Muscle layer of duodenum (tissue), 2 donors: ENCODE measurements around the gene SPATA20.

Experiments
- H3K27ac ChIP-seq: one replicate; pipeline ENCODE4 v1.7.0; 2013; ENCODE audit warnings: mild to moderate bottlenecking, low read length
- H3K27me3 ChIP-seq: one replicate; pipeline ENCODE4 v1.7.0; 2013; ENCODE audit warnings: low read depth, mild to moderate bottlenecking, control low read depth, low read length
- H3K36me3 ChIP-seq, 2 donors: one replicate each; pipeline ENCODE4 v1.7.0; 2013; ENCODE audit warnings: low read length in 2 of 2, control low read depth in 1 of 2, mild to moderate bottlenecking in 1 of 2; ENCODE audit not compliant: insufficient read depth in 2 of 2, control insufficient read depth in 1 of 2
- H3K4me1 ChIP-seq, 2 donors: one replicate each; pipeline ENCODE4 v1.7.0; 2013; ENCODE audit warnings: low read length in 2 of 2, mild to moderate bottlenecking in 2 of 2, control low read depth in 1 of 2, moderate library complexity in 1 of 2; ENCODE audit not compliant: insufficient read depth in 2 of 2, control insufficient read depth in 1 of 2
- H3K4me3 ChIP-seq, 2 donors: one replicate each; pipeline ENCODE4 v1.7.0; 2013; ENCODE audit warnings: low read length in 2 of 2, low read depth in 1 of 2, mild to moderate bottlenecking in 1 of 2
- H3K9me3 ChIP-seq, 2 donors: one replicate each; pipeline ENCODE4 v1.7.0; 2013; ENCODE audit warnings: low read length in 2 of 2, control low read depth in 1 of 2, mild to moderate bottlenecking in 1 of 2; ENCODE audit not compliant: control insufficient read depth in 1 of 2
- donor health status: healthy.

SPATA20 gene

DNA sequence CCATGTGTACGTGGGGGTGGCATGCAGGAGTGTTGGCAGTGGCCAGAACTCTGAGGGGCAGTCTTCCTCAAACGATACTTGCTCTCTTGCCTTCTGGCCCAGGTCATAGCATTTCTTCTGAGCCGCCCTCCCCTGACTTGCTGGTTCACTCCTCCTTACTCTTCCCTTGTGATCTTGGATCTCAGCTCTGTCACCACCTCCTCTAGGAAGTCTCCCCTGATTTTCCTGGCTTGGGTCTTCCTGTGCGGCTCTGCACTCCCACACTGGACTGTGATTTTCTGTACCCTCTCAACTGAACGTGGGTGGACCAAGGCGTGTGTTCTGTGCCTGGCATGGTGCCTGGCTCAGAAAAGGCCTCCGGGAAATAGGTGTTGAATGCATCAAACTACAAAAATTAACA is 11.6 kb upstream of the SPATA20 start:
- Histone ChIP-seq H3K36me3 (no peaks in the 10 kb centered on the region), H3K9me3 (no peaks in the 10 kb centered on the region), H3K4me1 (peaks cover 10 to 23% of the 10 kb centered on the region in 2 donors), H3K4me3 (no peak overlapping the region), H3K27ac (peak overlapping the region; percentile 51), H3K27me3 (peaks cover 11% of the 10 kb centered on the region)

- no peaks in the 10 kb centered on the region for H3K36me3 ChIP-seq
- H3K27ac ChIP-seq: no peak overlapping the region
- no peaks in the 10 kb centered on the region for H3K9me3 ChIP-seq
- H3K4me1 ChIP-seq: peaks cover 12 to 31% of the 10 kb centered on the region in 2 donors
- peaks cover 8% of the 10 kb centered on the region for H3K27me3 ChIP-seq
- H3K4me3 ChIP-seq: no peak overlapping the region
Measured at GRCh38 chr17:50536683-50537646, 10.0 kb upstream of the SPATA20 start.

GRCh38 chr17:50537721-50538548 is 9.0 kb upstream of the SPATA20 start:
- H3K27me3 ChIP-seq: peaks cover 5% of the 10 kb centered on the region
- H3K4me1 ChIP-seq: peaks cover 12 to 30% of the 10 kb centered on the region in 2 donors
- no peak overlapping the region for H3K27ac ChIP-seq
- H3K9me3 ChIP-seq: no peaks in the 10 kb centered on the region
- H3K36me3 ChIP-seq: no peaks in the 10 kb centered on the region
- no peak overlapping the region for H3K4me3 ChIP-seq

- Histone ChIP-seq H3K4me3 (no peak overlapping the region), H3K9me3 (no peaks in the 10 kb centered on the region), H3K36me3 (no peaks in the 10 kb centered on the region), H3K27me3 (no peaks in the 10 kb centered on the region), H3K27ac (no peak overlapping the region), H3K4me1 (peaks cover 10 to 22% of the 10 kb centered on the region in 2 donors)
Measured at GRCh38 chr17:50538549-50539410, 8.2 kb upstream of the SPATA20 start.

DNA sequence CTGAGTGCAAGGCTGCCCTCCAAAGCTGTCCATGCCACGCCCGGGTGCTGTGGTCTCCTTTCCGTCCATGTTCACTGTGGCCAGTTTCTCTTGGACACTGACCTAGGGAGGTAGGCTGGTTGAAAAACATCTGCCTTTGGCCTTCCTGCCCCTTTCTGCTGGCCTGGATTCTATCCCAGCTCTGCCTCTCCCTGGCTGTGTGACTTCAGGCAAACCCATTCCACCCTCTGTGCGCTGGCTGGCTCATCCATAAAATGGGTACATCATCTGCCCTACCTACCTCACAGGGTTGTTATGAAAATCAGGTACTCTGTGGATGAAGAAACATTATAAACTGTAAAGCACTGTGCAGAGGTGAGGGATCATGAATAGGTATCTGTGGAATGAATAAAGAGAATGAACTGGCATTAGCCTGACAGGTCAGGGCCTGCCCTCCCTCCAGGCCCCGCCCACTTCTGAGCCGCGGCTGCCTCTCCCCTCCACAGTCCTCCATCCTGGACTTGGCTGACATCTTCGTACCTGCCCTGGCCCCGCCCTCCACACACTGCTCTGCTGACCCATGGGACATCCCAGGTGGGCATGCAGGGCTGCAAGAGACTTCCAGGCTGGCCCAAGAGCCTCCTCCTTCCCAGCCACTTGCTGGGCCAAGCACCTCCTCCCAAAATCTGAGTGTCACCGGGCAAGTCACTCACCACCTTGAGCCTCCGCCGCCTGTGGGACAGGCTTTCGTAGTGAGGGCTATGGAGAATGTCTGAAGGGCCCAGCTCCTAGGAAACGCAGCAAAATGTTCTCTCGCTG is 7.0 kb upstream of the SPATA20 start:
- H3K9me3 ChIP-seq: no peaks in the 10 kb centered on the region
- H3K36me3 ChIP-seq: no peaks in the 10 kb centered on the region
- H3K4me1 ChIP-seq: peaks cover 7 to 15% of the 10 kb centered on the region in 2 donors
- H3K27ac ChIP-seq: no peak overlapping the region
- no peak overlapping the region for H3K4me3 ChIP-seq
- H3K27me3 ChIP-seq: no peaks in the 10 kb centered on the region

DNA sequence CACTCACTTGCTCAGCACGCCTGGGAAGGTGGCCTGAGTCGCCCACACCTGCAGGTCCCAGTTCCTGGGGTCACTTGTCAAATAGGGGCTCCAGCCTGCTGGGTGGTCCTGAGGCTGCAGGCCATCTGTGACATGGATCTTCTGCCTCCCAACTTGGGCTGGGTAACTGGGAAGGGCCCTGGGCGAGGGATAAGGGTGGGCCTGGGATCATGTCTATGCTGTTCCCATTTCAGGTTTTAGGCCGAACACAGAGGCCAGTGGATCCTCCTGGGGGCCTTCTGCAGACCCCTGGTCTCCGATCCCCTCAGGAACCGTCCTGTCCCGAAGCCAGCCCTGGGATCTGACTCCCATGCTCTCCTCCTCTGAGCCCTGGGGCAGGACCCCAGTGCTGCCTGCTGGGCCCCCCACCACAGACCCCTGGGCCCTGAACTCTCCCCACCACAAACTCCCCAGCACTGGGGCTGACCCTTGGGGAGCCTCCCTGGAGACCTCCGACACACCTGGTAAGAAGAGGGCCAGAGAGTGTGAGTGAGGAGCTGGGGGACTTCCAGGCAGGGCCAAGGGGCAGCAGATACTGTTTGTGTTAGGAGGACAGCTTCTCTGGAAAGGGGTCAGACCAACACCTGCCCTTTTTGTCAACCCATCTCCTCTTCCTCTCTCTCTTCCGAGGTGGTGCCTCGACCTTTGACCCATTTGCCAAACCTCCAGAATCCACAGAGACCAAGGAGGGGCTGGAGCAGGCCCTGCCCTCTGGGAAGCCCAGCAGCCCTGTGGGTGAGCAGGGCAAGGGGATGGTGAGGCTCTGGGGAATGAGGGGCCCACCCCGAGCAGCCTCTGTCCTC is 6.2 kb upstream of the SPATA20 start:
- Histone ChIP-seq H3K27me3 (no peaks in the 10 kb centered on the region), H3K36me3 (no peaks in the 10 kb centered on the region), H3K9me3 (no peaks in the 10 kb centered on the region), H3K4me3 (no peak overlapping the region), H3K4me1 (peaks cover 7 to 15% of the 10 kb centered on the region in 2 donors), H3K27ac (no peak overlapping the region)

- Histone ChIP-seq H3K27ac (no peak overlapping the region), H3K36me3 (no peaks in the 10 kb centered on the region), H3K4me1 (peaks cover 7 to 15% of the 10 kb centered on the region in 2 donors), H3K9me3 (no peaks in the 10 kb centered on the region), H3K27me3 (no peaks in the 10 kb centered on the region), H3K4me3 (peak overlapping the region; percentile 30 to 68)
Measured at GRCh38 chr17:50541402-50541715, 5.6 kb upstream of the SPATA20 start.

GRCh38 chr17:50541716-50542688 is 5.0 kb upstream of the SPATA20 start:
- Histone ChIP-seq H3K4me3 (peak overlapping the region; percentile 68 to 69), H3K27ac (peak overlapping the region; percentile 53), H3K36me3 (no peaks in the 10 kb centered on the region), H3K9me3 (no peaks in the 10 kb centered on the region), H3K27me3 (no peaks in the 10 kb centered on the region), H3K4me1 (peaks cover 7 to 20% of the 10 kb centered on the region in 2 donors)
